ENCODE data around the gene LRRN3.

LRRN3 gene

DNA sequence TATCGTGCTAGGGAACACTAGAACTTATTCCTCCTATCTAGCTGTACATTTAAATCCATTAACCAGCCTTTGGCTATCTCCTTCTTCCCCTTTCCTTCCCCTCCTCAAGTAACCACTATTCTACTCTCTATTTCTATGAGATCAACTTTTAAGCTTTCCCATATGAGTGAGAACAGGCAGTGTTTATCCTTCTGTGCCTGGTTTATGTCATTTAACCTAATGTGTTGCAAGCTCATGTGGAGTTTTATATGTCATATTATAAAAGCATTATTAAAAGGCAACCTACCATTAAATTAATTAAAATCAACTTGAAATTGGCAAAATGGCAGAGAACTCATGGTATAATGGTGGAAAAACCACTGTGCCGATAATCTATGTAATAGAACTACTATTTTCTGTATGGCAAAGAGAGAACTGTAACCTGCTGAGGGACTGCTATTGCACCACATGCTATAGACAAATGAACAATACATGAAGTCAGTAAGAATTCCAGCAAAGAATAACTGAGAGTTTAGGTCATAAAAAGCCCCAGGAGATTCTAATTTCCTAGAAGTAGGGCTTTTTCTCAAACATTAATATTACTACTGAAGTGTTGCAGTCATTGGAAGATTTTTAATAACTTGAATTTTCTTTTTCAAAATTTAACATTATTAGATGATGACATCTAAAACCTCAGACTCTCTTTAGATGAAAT is 81.8 kb downstream of the LRRN3 start:
- peak; percentile 12 for DNase-seq

DNA sequence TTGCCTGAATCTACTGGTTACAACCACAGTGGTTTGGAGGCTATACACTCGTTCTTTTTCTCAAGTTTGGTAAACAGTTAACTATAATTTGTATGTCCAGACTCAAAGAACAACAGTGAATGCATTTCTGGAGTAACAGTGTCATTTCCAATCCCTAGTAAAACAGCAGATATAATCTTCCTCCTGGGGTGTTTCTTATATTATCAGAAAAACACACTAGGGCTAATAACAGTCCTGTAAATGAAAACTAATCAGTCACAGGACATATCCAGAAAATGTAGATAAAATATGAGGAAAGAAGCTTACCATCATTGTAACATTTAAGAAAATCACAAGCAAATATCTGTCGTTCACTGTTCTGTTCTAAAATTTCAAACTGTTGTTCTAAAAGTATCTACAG is 82.6 kb downstream of the LRRN3 start:
- DNase-seq = no peak

DNA sequence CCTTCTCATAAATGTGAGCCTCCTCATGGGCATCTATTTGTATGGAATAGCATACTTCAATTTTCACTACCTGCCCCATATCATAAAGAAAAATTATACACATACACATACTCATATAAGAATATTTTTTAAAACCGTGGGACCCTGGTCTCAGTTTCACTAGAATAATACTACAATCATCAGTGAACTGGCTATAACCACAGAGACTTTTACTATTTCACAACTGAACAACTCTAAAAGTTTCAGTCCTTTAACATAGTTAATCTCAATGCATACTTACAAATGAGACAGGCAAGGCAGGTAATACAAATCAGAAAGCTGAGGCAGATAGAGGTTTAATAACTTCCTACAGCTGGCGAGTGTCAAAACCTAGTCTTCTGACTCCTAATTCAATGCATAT is 83.1 kb downstream of the LRRN3 start:
- no peak for DNase-seq

DNA sequence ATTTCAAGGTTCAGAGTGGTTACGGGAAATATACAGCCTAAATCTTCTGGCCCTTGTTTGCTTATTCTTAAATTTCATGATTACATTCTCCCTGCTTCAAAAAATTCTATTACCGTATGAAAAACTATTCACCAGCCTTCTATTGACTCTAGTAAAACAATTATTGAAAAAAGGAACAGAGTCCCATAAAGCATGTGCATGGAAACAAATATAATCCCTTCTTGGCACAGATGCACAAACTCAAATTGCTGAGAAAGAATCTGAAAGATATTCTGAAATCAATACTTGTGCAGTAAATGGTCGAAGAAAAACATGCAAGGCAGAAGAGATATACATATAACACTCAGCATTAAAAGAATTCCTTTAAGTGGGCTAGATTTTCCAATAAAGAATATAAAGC is 83.6 kb downstream of the LRRN3 start:
- DNase-seq = no peak

Measured in fibroblast of skin of back (primary cell).